ENCODE results near the gene GOLGA2.
"Not testable (repeated sequence)": the region's sequence is repeated elsewhere in the genome, so short reads cannot be mapped to it uniquely, and the experiment has no call there.

Gene GOLGA2

DNA sequence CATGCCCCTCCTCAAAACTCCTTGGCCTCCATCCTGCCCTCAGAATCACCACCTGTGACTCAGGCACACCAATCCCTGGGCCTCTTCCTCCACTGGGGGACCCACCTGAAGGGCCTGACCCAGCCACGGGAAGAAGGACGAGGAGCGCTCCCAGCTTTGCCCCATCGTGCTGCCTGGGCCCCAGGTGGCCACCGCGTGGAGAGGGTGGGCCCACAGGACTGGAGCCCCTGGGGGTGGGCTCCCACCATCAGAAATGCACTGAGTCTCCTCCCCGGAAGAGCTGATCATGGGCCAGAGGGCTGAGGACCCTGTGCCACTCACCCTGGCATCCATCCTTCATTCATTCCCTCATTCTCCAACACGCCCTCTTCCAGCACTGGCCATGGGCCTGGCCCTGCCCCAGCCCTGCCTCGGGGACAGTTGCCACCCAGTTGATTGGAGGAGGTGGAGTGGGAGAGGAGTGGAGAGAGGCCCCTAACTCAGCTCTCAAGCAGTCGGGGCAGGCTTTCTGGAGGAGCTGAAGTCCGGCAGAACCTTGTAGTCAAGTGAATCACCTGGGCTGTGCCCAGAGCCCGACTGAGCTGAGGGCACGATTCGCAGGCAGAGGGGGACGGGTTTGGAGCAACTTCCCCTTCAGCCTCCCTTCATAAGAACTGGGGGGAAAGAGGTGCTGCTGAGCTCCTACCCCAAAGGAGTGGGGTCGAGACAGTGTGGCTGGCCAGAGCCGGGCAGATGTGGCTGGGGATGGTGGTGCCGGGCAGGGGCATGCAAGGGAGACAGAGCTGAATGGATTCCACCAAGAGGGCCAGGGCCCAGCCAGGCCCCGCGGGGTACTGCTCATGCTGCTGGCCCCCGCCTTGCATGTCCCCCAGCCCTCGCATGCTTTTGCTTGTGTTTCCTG is 43.0 kb downstream of the GOLGA2 start:
- DNase-seq: no peak

DNA sequence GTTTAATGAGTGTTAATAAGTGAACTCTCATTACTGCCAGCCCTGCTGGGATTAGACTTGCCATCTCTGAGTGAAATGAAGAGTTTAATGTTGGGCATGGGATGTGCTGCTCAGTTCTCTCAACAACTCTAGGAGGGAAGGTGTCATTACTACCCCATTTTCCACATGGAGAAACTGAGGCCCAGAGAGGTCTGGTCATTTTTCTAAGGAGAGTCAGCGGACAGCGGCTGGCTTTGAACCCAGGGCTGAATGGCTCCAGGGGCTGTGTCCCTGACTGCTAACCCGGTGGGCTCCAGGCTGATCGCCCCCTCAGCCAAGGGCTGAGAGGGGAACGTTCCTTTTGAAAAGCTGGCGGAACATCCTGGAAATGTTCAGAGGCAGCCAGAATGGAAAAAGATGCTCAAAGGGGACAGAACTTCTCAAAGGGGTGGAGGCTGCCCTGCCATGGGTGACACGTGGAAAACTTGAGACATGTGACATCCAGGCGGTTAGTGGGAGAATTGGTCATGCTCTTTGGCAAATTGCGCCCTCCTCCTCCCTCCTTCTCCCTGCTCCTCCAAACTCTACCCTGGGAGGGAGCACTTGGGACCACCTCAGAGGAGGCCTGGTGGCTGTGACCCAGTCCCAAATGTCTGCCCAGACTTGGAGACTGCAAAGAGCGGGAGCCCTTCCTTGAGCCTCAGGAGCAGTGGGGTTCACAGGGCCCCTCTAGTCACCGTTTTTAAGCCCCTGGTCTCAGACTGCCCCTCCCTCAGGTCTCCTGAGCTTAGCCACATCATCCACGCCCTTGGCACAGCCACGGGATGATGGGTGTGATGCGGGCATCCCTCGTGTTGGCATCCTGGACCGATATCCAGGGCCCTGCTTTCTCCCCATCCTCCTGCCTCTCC is 43.9 kb downstream of the GOLGA2 start:
- DNase-seq: no peak

DNA sequence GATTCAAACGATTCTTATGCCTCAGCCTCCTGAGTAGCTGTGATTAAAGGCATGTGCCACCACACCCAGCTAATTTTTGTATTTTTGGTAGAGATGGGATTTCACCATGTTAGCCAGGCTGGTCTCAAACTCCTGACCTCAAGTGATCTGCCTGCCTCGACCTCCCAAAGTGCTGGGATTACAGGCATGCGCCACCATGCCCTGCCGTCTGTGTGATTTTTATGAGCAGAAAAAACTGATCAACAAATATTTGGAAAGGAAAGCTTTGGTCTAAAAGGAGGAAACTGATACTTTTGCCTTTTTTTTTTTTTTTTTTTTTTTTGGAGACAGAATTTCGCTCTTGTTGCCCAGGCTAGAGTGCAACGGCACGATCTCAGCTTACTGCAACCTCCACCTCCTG is 44.9 kb downstream of the GOLGA2 start:
- DNase-seq: not testable (repeated sequence)

DNA sequence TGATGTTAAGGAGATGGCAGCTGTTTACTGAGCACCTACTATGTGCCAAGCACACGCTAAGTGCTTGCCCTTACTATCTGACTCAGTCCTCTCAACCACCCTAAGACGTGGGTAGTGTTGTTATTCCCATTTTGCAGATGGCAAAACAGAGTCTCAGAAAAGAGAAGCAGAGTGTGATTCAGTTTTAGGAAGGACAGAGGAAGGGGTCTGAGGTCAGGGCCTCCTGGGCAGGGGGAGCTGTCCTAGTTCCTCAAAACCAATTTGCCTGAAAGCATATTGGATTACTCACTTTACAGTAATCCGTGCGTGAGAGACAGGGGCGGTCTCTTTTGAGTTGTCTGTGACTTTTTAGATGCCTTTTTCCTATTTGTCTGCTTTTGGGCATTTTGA is 49.4 kb downstream of the GOLGA2 start:
- no peak for DNase-seq

DNA sequence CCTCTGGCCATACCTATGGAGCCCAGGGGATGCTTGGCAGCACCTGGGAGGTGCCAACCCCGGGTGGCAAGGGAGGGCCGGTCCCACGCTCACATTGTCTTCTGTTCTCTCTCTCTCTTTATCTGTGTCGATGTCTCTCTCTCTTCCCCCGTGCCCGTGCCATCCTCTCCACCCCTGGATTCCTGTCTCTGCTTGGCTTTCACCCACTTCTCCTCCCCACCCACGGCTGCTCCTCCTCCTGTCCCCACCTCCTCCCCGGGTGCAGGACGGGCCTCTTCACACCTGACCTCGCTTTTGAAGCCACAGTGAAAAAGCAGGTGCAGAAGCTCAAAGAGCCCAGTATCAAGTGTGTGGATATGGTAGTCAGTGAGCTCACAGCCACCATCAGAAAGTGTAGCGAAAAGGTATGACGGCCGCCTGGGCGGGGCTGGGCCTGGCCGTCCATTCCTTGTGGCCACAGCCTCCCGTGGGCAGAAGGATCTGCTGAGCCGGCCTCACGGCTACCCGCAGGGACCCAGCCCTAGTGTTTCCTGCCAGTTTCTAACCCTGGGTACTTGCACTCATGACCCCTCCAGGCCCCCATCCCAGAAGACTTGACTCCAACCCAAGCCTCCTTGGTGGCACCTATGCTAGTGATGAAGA is 49.9 kb downstream of the GOLGA2 start:
- DNase-seq: no peak

DNA sequence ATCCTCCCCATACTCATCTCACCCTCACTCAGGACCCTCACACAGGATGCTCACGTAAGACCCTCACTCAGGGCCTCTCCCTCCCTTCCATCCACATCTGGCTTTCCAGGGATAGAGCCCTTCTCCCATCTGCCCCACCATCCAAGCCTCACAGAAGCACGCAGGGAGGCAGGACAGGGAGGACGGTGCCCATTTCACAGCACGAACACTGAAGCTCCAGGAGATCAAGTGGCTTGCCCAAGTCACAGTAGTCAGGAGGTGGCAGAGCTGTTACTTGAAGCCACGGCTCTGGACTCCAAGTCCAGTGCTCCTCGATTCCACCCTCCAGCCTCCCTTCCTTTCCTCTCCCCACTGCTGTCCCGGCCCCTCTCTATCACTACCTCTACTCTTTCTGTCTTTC is 50.9 kb downstream of the GOLGA2 start:
- DNase-seq: no peak

DNA sequence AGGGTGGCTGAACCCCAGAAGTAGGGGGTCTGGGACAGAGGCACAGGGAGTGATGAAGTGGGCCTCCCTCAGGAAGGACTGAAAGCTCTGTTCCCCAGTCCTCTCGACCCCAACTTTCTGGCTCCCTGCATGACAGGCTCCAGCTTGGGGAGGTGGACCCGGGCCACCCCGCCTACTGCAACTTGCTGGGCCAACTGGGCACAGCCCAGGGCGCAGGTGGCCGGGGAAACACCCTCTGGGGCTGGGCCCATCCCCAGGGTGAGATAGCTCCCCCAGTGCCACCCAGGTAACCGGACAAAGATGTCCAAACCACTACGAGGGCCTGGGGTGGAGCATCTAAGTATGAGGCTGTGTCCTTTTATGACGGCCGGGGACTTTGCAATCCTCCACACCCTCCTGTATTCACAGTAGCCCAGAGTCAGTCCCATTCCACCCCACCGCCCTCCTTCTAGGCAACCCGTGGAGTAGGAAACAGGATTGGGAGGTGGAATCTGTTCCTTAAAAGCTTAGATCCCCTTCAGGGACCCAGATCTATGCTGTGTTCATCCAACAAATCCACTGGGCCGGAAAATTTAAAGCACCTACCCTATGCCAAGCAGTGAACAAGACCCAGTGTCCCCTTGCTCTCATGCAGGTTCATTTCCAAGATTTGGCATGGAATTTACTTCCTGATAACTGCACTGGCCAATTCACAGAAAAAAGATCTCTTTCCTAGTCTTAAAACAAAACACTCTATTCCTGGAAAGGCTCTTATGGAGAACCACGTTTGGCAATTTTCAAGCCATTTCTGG is 52.7 kb downstream of the GOLGA2 start:
- DNase-seq: no peak

DNA sequence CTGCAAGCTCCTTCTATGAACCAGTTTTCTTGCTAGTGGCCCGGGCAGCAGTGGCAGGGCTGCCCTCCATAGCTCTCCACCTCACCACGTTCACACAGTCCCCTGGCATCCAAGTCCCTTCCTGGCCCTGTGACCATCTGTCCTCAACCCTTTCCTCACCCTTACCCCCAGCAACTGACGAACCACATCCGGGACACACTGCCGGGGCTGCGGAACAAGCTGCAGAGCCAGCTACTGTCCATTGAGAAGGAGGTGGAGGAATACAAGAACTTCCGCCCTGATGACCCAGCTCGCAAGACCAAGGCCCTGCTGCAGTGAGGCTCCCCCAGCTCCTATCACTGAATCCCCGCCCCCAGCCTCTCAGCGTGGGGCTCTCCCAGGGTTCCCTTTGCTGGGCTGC is 53.8 kb downstream of the GOLGA2 start:
- DNase-seq: no peak

DNA sequence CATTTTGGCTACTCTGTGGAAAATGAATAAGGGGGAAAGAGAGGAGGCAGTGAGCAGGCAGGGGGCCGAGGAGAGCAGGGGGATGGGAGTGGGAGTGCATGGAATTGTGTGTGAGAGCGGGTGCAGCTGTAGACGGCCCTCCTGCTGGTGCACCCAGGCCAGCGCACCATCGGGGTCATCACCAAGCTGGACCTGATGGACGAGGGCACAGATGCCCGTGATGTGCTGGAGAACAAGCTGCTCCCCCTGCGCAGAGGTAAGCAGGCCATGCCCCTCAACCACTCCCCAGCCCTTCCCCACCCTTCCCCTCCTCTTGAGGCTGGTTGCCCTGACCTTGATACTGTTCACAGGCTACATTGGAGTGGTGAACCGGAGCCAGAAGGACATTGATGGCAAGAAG is 56.0 kb downstream of the GOLGA2 start:
- no peak for DNase-seq

DNA sequence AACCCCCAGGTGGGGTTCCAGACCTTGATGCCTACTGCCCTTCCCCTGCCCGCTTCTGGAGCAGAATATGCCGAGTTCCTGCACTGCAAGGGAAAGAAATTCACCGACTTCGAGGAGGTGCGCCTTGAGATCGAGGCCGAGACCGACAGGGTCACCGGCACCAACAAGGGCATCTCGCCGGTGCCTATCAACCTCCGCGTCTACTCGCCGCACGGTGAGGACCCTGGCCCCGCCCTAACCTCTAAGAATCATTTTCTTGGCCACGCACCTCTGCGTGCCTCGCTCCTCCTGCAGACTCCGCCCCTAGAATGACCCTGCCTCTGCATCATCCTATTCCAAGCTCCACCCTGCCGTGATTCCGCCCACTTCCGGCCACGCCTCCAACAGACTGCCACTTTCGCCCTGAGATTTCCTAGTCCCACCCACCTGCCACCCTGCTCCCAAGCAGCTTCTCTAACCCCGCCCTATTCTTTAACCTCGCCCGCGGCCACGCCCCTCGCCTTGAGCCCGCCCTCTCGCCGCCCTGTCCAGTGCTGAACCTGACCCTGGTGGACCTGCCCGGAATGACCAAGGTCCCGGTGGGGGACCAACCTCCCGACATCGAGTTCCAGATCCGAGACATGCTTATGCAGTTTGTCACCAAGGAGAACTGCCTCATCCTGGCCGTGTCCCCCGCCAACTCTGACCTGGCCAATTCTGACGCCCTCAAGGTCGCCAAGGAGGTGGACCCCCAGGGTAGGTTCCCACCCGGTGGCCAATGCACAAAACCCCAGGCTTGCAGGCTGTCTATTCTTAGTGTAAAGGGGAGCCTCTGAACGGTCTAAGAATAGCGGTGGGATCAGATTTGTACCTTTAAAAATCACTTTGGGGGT is 57.1 kb downstream of the GOLGA2 start:
- DNase-seq: no peak

DNA sequence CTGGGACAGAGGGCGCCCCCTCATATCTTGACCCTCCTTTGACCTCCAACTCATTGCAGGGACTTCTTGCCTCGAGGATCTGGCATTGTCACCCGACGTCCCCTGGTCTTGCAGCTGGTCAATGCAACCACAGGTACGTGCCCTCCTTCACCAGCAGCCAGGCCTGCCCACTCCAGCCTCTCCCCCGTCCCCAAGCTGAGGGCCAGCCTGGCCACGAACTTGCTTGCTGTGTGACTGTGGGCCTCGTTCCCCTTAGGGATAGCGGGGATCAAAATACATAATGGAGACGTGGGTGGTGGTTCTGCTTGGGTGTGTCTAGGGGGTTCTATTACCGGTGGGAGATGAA is 57.7 kb downstream of the GOLGA2 start:
- DNase-seq: no peak

DNA sequence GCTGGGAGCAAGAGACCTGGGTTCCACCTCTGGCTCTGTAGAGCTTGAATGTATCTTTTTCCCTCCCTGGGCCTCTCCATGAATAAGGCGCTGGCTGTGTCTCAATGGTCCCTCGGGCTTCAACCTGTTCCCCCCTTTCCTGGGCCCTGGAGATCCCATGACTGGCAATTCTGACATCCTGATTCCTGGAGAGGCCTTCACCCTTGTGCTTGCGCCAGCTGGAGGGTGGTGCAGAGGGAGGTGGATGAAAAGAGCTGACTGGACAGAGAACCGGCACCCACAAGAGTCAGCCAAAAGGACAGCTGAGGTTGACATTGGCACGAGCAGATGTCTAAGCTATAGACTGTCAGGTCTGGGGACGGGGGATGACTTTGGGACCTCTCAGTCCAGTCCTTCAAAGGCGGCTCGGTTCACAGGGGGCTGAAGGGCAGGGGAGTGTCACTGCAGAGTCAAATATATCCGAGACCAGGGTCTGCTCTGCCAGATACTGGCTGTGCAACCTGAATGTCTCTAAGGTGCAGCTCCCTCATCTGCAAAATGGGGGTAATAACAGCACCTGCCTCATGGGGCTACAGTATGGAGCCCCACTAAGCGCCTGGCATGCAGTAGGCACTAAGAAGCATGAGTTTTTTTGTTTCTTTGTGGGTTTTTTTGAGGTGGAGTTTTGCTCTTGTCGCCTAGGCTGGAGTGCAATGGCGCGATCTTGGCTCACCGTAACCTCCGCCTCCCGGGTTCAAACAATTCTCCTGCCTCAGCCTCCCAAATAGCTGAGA is 58.8 kb downstream of the GOLGA2 start:
- DNase-seq: no peak

DNA sequence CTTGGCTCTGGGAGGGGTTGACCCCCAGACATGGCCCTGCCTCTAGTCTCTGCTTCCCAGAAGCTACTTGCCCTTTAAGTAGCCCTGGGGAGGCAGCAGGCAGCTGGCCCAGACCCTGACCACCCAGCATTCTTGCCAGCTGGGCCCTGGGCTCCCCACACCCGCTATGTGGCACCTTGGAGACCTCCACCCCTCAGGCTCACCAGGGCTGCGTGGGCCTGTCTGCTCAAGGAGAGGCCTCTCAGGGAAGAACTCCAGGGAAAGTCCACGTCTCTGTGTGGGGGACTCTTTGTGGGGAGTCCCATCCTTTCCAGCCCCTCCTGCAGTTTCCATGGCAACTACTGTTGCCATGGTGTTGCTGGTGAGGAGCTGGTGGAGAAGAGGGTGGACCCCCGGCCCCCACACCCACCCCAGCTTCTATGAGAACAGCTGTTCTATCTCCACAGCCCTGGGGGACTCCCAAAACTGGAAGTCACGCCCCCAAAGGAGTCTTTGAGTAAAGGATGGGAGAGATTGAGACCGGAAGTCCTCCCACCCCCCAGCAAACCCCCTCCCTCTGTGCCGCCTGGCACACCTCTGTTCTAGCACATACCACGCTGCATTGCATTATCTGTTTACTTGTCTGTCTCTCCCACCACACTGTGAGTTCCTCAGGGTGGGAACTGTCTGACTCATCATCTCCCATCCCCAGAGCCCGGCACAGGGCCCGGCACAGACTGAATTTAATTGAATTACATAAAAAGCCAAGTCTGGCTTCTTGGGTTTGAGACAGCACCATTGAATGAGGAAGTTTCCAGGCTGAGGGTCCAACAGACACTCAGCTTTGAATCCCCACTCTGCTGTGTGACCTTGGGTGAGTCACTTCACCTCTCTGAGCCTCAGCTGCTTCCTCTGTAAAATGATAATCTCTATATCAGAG is 60.1 kb downstream of the GOLGA2 start:
- DNase-seq: no peak

DNA sequence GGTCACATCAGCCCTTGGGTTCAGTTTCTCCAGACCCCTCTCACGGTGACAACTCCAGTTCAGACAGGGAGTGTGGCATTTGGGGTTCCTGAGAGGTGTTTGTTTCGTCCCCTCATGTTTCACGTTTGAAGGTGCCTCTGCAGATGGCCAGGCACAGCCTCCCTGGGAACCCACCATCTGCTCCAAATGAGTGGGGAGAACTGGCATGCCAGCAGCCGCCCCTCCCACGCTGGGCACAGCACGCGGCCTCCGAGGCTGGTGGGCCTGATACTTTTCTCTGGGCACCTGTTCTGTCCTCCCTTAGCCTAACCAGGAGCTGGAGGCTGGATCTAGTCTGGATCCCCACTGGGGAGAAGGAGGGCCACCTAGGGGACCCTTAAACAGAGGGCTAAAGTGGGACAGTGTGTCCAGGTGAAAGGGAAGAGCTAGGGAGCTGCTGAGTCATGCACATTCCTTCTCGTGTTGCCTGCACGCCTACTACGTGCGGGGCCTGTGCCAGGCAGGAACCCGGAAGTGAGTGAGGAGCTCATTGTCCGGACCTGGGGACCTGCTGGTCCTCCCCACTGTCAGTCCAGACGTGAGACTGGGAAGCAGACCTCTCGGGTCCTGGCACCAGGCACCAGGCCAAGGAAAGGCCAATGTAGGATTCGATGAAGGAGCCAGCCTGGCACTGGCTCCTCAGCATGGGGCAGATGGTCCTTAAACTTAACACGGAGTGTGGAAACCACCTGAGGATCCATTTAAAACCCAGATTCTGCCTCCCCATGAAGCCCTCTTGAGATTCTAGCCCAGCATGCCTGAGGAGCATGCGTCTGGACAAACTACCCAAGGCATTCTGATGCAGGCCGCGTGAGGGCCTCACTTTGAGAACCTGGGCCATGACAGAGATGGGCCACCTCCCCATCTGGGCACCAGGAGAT is 61.0 kb downstream of the GOLGA2 start:
- DNase-seq: no peak

DNA sequence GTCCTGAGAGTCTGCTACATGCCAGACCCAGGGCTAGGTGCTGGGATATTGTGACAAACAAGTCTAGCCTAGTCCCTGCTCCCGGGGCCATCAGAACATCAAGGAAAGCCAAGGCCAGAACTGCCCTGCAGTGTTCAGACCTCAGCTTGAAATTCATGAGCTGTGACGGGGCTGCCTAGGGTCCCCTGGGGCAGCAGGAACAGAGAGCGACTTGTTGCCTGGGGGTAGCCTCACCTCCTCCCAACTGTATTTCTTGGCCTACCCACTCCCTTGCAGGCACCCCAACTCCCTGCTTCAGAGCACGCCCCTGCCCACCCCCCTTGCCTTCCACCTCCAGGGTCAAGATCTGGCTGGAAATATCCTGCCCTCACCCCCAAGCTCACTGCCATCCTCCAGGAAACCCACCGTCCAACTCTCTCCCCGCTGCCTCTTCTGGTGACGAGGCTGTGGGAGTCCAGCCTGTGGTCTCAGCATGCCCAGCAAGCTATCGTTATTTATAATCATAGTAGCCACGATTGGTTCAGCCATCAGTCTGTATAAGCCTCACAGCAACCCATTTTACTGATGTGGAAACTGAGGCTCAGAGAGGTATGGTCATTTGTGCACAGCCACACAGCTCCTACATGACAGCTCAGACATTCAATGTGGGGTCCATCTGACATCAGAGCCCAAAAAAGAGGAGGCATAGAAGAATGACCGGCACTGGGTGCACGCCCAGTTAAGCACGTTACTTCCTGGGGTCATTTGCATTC is 61.9 kb downstream of the GOLGA2 start:
- DNase-seq: no peak

DNA sequence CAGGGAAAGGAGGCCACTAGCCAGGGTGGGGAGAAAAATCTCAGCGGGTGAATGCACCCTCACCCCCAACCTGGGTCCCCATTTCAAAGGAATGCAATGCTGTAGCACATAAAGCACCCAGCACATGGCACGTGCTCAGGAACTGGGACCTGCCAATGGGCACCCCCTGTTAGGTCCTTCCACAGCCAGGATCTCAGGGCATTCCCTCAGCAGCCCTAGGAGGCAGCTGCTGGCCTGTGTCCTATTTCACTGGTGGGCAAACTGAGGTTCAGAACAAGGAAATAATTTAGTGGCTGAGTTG is 63.9 kb downstream of the GOLGA2 start:
- no peak for DNase-seq

DNA sequence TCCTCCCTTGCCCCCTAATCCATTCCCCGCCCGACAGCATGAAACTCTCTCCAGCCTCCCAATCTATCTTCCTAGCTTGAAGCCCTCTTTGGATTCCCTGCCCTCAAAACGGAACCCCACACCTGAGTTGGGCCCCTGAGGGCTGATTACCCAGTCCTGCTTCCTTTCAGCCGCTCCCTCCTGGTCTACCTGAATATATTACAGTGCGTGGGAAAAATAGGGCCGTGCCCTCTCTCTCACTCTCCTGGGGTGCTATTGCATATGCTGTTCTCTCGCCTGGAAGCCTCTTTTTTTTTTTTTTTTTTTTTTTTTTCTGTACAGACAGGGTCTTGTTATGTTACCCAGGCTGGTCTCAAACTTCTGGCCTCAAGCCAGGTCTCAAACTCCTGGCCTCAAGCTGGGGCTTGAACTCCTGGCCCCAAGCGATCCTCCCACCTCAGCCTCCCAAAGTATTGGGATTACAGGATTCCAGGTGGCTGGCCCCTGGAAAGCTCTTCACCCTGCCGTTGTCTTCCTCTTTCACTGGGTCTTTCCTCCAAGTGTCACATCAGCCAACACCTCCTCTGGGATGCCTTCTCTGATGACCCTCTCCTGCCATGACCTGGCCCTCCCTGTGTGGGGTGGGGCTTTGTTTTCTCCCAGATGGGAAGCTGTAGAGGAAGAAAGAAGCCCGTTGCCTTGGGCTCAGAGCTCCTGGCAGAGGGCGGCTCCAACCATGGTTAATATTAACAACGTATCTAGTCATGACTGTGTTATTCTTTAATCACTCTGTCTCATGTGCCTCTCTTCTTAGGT is 64.4 kb downstream of the GOLGA2 start:
- DNase-seq: no peak

Measured in NCI-H1092 treated with DMSO at 0.1 percent for 48 hours (cell line).